ENCODE data around the gene TNPO3. TPM values are rescaled to one million over a fixed set of nuclear protein-coding genes. Genes with fewer than 3 reads are reported as not detected.

TNPO3 gene
- total RNA-seq, 3 donors from 2014 or later (not counting 1 experiment from before 2014, with no cell fraction given), result 33.9 to 41.1 (median 37.9) TPM

GRCh38 chr7:128937647-128938543, 117.0 kb downstream of the TNPO3 start, which contains the start of gene IRF5:
TSS of gene IRF5 (plus strand) at chr7:128937927. CDS start at chr7:128942082, 4,155 bp downstream.
- Mint-ChIP-seq H3K27me3 (ENCODE audit: low read depth in 2 of 2) (peaks cover 0 to 11% of the 10 kb centered on the region in 2 donors), H3K4me3 (peak within 1 kb of the TSS; percentile 95), H3K4me1 (peaks cover 42 to 46% of the 10 kb centered on the region in 2 donors), H3K27ac (peak within 1 kb of the TSS; percentile 69 to 93), H3K36me3 (no peaks in the 10 kb centered on the region), H3K9me3 (no peaks in the 10 kb centered on the region)
- intact Hi-C loops (cut with micrococcal nuclease), result no loop called here
- no peak for TF ChIP-seq CTCF (IDR thresholded peaks at IDR 0.05)
- WGBS (ENCODE audit: insufficient coverage), result under 1% methylated on average over 83 of the region's 83 CpGs
- Histone ChIP-seq H3K9me3 (ENCODE audit: control insufficient read depth, insufficient read depth, low read length) (no peaks in the 10 kb centered on the region), H3K36me3 (ENCODE audit: control insufficient read depth, insufficient read depth, low read length) (no peaks in the 10 kb centered on the region), H3K4me1 (ENCODE audit: control insufficient read depth, insufficient read depth, low read length) (peaks cover 60% of the 10 kb centered on the region), H3K4me3 (ENCODE audit: low read length) (peak within 1 kb of the TSS; percentile 65), H3K27ac (ENCODE audit: low read length) (peak within 1 kb of the TSS; percentile 29), H3K27me3 (ENCODE audit: control insufficient read depth, insufficient read depth, low read length) (no peaks in the 10 kb centered on the region)
- DNase-seq, result peak in 1 of 2 donors; percentile 29
- ATAC-seq, result peak; percentile 22 to 46 (median 32)

- no peaks in the 10 kb centered on the region for H3K9me3 Mint-ChIP-seq
- H3K27me3 ChIP-seq (ENCODE audit: control insufficient read depth, insufficient read depth, low read length), result no peaks in the 10 kb centered on the region
- no peaks in the 10 kb centered on the region for H3K36me3 Mint-ChIP-seq
- peak overlapping the region; percentile 3 for H3K27ac ChIP-seq (ENCODE audit: low read length)
- H3K4me1 ChIP-seq (ENCODE audit: control insufficient read depth, insufficient read depth, low read length), result peaks cover 67% of the 10 kb centered on the region
- H3K27me3 Mint-ChIP-seq (ENCODE audit: low read depth in 2 of 2), result peaks cover 0 to 11% of the 10 kb centered on the region in 2 donors
- H3K27ac Mint-ChIP-seq, result peak overlapping the region; percentile 5 to 44
- no peaks in the 10 kb centered on the region for H3K9me3 ChIP-seq (ENCODE audit: control insufficient read depth, insufficient read depth, low read length)
- DNase-seq (no peak), ATAC-seq (no peak)
- no peak for TF ChIP-seq CTCF (IDR thresholded peaks at IDR 0.05)
- WGBS (ENCODE audit: insufficient coverage), result 56% methylated on average over 17 of the region's 17 CpGs
- H3K4me1 Mint-ChIP-seq, result peaks cover 45 to 49% of the 10 kb centered on the region in 2 donors
- H3K36me3 ChIP-seq (ENCODE audit: control insufficient read depth, insufficient read depth, low read length), result no peaks in the 10 kb centered on the region
- peak overlapping the region; percentile 37 for H3K4me3 ChIP-seq (ENCODE audit: low read length)
- peak overlapping the region; percentile 84 for H3K4me3 Mint-ChIP-seq
- intact Hi-C loops (cut with micrococcal nuclease), result no loop called here
Measured at GRCh38 chr7:128937271-128937646, 117.7 kb downstream of the TNPO3 start.

- Histone ChIP-seq H3K9me3 (ENCODE audit: control insufficient read depth, insufficient read depth, low read length) (no peaks in the 10 kb centered on the region), H3K27me3 (ENCODE audit: control insufficient read depth, insufficient read depth, low read length) (no peaks in the 10 kb centered on the region), H3K36me3 (ENCODE audit: control insufficient read depth, insufficient read depth, low read length) (no peaks in the 10 kb centered on the region), H3K4me3 (ENCODE audit: low read length) (no peak overlapping the region), H3K27ac (ENCODE audit: low read length) (no peak overlapping the region), H3K4me1 (ENCODE audit: control insufficient read depth, insufficient read depth, low read length) (peaks cover 64% of the 10 kb centered on the region)
- WGBS (ENCODE audit: insufficient coverage), result 97% methylated on average over 4 of the region's 4 CpGs
- H3K4me3 Mint-ChIP-seq, result peak overlapping the region; percentile 84
- peaks cover 0 to 11% of the 10 kb centered on the region in 2 donors for H3K27me3 Mint-ChIP-seq (ENCODE audit: low read depth in 2 of 2)
- H3K9me3 Mint-ChIP-seq, result no peaks in the 10 kb centered on the region
- no peak for ATAC-seq
- no peaks in the 10 kb centered on the region for H3K36me3 Mint-ChIP-seq
- DNase-seq, result no peak
- no peak for TF ChIP-seq CTCF (IDR thresholded peaks at IDR 0.05)
- intact Hi-C loops (cut with micrococcal nuclease), result no loop called here
- peaks cover 45 to 49% of the 10 kb centered on the region in 2 donors for H3K4me1 Mint-ChIP-seq
- H3K27ac Mint-ChIP-seq, result peak overlapping the region; percentile 5 to 44
Measured at GRCh38 chr7:128936798-128937197, 118.1 kb downstream of the TNPO3 start.

Measured in natural killer cell (primary cell).